GM23248 (cell line): Measurements from ENCODE around the gene GCG. TPM values are rescaled to one million over a fixed set of nuclear protein-coding genes. Genes with fewer than 3 reads are reported as not detected.
A peak's percentile ranks its signal among the peaks of the same experiment; 100 is the strongest.

Experiments
- DNase-seq: peaks from one replicate; pipeline ENCODE4 v3.0.0-alpha.2; 2015
- H2AFZ ChIP-seq: fragments of 200-600 bp; sonication (generic); 2 replicates; pipeline ENCODE4 v1.6.1; 2016; ENCODE audit warnings: antibody characterized with exemption
- H3F3A ChIP-seq: fragments of 200-600 bp; sonication (generic); 2 replicates; pipeline ENCODE4 v1.6.1; 2016; ENCODE audit warnings: mild to moderate bottlenecking, antibody characterized with exemption, mixed run types; ENCODE audit not compliant: insufficient read depth
- H3K27ac ChIP-seq: fragments of 200-600 bp; sonication (generic); 2 replicates; pipeline ENCODE4 v1.5.1; 2016; ENCODE audit warnings: mild to moderate bottlenecking
- H3K27me3 ChIP-seq: fragments of 200-600 bp; sonication (generic); replicated peaks from 2 replicates; pipeline ENCODE4 v1.6.1; 2016; ENCODE audit warnings: mild to moderate bottlenecking; ENCODE audit not compliant: insufficient read depth
- H3K36me3 ChIP-seq: fragments of 200-600 bp; sonication (generic); 2 replicates; pipeline ENCODE4 v1.6.1; 2016; ENCODE audit warnings: low read depth, mild to moderate bottlenecking
- H3K4me1 ChIP-seq: fragments of 200-600 bp; sonication (generic); 2 replicates; pipeline ENCODE4 v1.6.1; 2016; ENCODE audit warnings: mild to moderate bottlenecking; ENCODE audit not compliant: insufficient read depth
- H3K4me2 ChIP-seq: fragments of 200-600 bp; sonication (generic); one replicate; pipeline ENCODE4 v1.6.1; 2016; ENCODE audit warnings: mild to moderate bottlenecking; ENCODE audit not compliant: unreplicated experiment
- H3K4me3 ChIP-seq: fragments of 200-600 bp; sonication (generic); 2 replicates; pipeline ENCODE4 v1.5.1; 2016; ENCODE audit warnings: mild to moderate bottlenecking
- H3K79me2 ChIP-seq: fragments of 200-600 bp; sonication (generic); 2 replicates; pipeline ENCODE4 v1.6.1; 2016; ENCODE audit warnings: mild to moderate bottlenecking; ENCODE audit not compliant: insufficient read depth
- H3K9ac ChIP-seq: fragments of 200-600 bp; sonication (generic); 2 replicates; pipeline ENCODE4 v1.6.1; 2016; ENCODE audit warnings: mild to moderate bottlenecking
- H3K9me2 ChIP-seq: fragments of 200-600 bp; sonication (generic); 2 replicates; pipeline ENCODE4 v1.6.1; 2016; ENCODE audit warnings: mixed run types, mild to moderate bottlenecking, moderate library complexity; ENCODE audit not compliant: insufficient read depth
- H3K9me3 ChIP-seq: fragments of 200-600 bp; sonication (generic); one replicate; pipeline ENCODE4 v1.6.1; 2017; ENCODE audit warnings: low read depth
- H4K20me1 ChIP-seq: fragments of 200-600 bp; sonication (generic); 2 replicates; pipeline ENCODE4 v1.6.0; 2016; ENCODE audit not compliant: insufficient read depth
- EZH2 ChIP-seq: fragments of 200-600 bp; sonication (generic); IDR thresholded peaks from 2 replicates; pipeline ENCODE4 v1.6.1; 2018; ENCODE audit warnings: antibody characterized with exemption, mild to moderate bottlenecking; ENCODE audit not compliant: insufficient read depth, poor library complexity, severe bottlenecking
- EZH2phosphoT487 ChIP-seq: fragments of 200-600 bp; sonication (generic); IDR thresholded peaks from 2 replicates; pipeline ENCODE4 v1.6.1; 2018; ENCODE audit warnings: antibody characterized with exemption, moderate library complexity, mild to moderate bottlenecking, low read depth; ENCODE audit not compliant: insufficient read depth
- WGBS, 2 experiments: methylation state at CpG; one replicate each; pipeline ENCODE4 v1.1.6; 2015 to 2017; ENCODE audit warnings: low lambda C conversion rate in 2 of 2, low coverage in 1 of 2; ENCODE audit errors: missing lambda C conversion rate in 2 of 2; 5-methylcytosine and 5-hydroxymethylcytosine counted together
- in situ Hi-C: fragments of 300-500 bp; cut with MboI; formaldehyde crosslinking; loops from 2 replicates; pipeline ENCODE4 v1.15.0; 2020
- polyA plus RNA-seq: library from polyadenylated mRNA; unstranded; fragments of >200 nt; fragmentation: Nextera tagmentation; extraction: Ambion mirVana; gene quantifications from 2 replicates; pipeline ENCODE4 v1.2.1, GENCODE V29; 2016
- total RNA-seq: library from RNA; depleted of rRNA; stranded (reverse); fragments of >200 nt; shearing (Covaris generic); gene quantifications from 2 replicates; pipeline ENCODE4 v1.2.3, GENCODE V29; 2014; rRNA removed

The GCG gene
- total RNA-seq (not detected in 2 replicates), polyA plus RNA-seq (not detected in 2 replicates)

DNA sequence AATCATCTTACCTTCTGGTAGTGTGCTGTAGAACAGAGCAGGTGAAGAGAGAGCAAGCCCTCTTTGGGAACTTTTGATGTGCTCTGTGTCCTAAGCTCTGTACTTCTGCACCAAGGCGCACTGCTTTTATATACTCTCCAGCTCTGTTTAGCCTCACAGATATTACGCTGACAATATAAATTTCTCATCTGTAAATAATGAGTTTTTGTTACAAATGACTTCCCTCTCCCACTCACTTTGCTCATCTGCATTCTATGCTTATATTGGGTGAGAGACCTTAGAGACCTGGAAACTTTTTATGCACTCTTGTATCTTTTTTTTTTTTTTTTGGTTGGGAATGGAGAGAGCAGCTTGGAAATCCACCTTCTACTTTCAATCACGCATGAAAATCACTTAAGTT, at the start of gene GCG:
GCG (minus strand) TSS at position 101 of the 400 bp plus-strand sequence. CDS start 3,069 bp downstream, outside the sequence.
- no peak within 1 kb of the TSS for H3K4me3 ChIP-seq
- H3K9ac ChIP-seq: no peak within 1 kb of the TSS
- H3K4me2 ChIP-seq: no peak within 1 kb of the TSS
- H3K79me2 ChIP-seq: no peaks in the 10 kb centered on the region
- H2AFZ ChIP-seq: no peak within 1 kb of the TSS
- H3K4me1 ChIP-seq: no peaks in the 10 kb centered on the region
- WGBS, 2 experiments: 84 to 86% methylated on average over 3 of the region's 3 CpGs
- H3K27me3 ChIP-seq: no peaks in the 10 kb centered on the region
- no peaks in the 10 kb centered on the region for H3K9me2 ChIP-seq
- TF ChIP-seq EZH2phosphoT487 (no peak), EZH2 (no peak)
- no peaks in the 10 kb centered on the region for H3K9me3 ChIP-seq
- H4K20me1 ChIP-seq: no peaks in the 10 kb centered on the region
- DNase-seq: no peak
- no peaks in the 10 kb centered on the region for H3K36me3 ChIP-seq
- no peaks in the 10 kb centered on the region for H3F3A ChIP-seq
- in situ Hi-C loops: no loop called here
- no peak within 1 kb of the TSS for H3K27ac ChIP-seq

DNA sequence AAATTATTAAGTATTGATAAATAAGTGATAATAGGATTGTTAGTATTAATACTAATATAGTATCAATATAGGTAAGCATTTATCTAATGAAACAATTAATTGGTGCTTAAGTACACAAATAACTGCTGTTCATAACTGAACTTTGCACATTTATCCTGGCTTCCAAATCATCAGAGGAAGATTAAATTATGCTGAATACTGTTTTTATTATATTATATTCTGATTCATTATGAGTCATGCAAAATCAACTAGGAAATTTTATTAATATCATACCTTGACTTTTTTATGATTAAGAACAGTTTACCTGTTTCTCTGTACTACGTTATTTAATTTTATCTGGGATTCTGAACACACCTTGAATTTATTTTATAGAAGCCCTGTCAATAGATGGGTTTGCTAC, 48.6 kb upstream of the GCG start:
- H3K9ac ChIP-seq: no peak overlapping the region
- WGBS, 2 experiments: 94 to 98% methylated on average over 1 of the region's 1 CpG
- peaks cover 74% of the 10 kb centered on the region for H3F3A ChIP-seq
- no peak for TF ChIP-seq EZH2
- TF ChIP-seq EZH2phosphoT487: no peak
- peaks cover 21% of the 10 kb centered on the region for H3K4me1 ChIP-seq
- no peaks in the 10 kb centered on the region for H4K20me1 ChIP-seq
- no peaks in the 10 kb centered on the region for H3K79me2 ChIP-seq
- peaks cover 74% of the 10 kb centered on the region for H3K36me3 ChIP-seq
- H2AFZ ChIP-seq: no peak overlapping the region
- no peak overlapping the region for H3K4me2 ChIP-seq
- no peak overlapping the region for H3K4me3 ChIP-seq
- no peaks in the 10 kb centered on the region for H3K9me3 ChIP-seq
- no peaks in the 10 kb centered on the region for H3K9me2 ChIP-seq
- H3K27me3 ChIP-seq: no peaks in the 10 kb centered on the region
- no peak overlapping the region for H3K27ac ChIP-seq
- in situ Hi-C loops: no loop called here
- DNase-seq: no peak

DNA sequence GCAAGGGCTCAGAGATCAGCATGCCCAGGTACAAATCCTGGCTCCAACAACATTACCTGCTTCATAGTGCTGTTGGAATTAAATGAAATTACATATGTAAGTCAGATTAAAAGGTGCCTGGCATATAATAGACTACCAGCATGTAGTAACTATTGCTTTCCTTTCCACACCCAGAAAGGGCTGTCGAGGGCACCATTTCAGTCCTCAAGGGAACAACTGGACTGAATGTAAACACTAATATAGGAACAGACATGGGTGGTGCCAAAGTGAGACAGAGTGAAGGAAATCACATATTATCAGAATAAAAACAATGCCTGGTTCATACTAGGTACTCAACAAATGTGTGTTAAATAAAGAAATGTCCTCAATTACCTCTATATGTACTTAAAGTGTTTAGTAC, 47.9 kb upstream of the GCG start:
- H3K4me3 ChIP-seq: no peak overlapping the region
- H3K9me2 ChIP-seq: no peaks in the 10 kb centered on the region

DNA sequence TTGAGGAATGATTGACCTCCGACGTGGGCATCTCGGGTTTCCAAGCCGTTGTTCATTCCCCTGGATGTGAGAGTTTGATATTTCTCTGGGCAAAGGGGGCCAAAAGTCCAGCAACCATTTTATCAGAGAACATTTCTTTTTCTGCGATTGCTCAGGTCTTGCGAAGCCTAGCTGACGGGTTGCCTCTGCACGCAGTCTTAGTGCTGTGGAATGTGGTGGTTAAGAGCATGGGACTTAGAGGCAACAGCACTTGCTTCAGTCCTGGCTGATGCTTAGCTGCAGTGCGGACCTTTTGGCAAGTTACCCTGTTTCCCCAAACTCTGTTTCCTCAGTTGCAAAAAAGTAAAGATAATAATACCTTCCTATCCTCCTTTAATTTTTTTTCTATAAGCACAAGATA, 46.2 kb upstream of the GCG start:
- H3K4me1 ChIP-seq: peaks cover 21% of the 10 kb centered on the region
- H3K9me3 ChIP-seq: no peaks in the 10 kb centered on the region
- H3F3A ChIP-seq: peaks cover 72% of the 10 kb centered on the region
- H3K79me2 ChIP-seq: no peaks in the 10 kb centered on the region
- H3K27me3 ChIP-seq: no peaks in the 10 kb centered on the region
- no peak overlapping the region for H2AFZ ChIP-seq
- H3K9ac ChIP-seq: no peak overlapping the region
- DNase-seq: no peak
- no peaks in the 10 kb centered on the region for H4K20me1 ChIP-seq
- H3K4me2 ChIP-seq: no peak overlapping the region
- WGBS, 2 experiments: 97% methylated on average over 9 of the region's 9 CpGs
- H3K4me3 ChIP-seq: no peak overlapping the region
- in situ Hi-C loops: no loop called here
- peak overlapping the region; percentile 75; the same call in 1 of the 2 replicates for H3K27ac ChIP-seq
- no peaks in the 10 kb centered on the region for H3K9me2 ChIP-seq
- TF ChIP-seq EZH2 (no peak), EZH2phosphoT487 (no peak)
- H3K36me3 ChIP-seq: peaks cover 79% of the 10 kb centered on the region

More for the DNA sequence above, 47.9 kb upstream of the GCG start:
- H3F3A ChIP-seq: peaks cover 75% of the 10 kb centered on the region
- DNase-seq: no peak
- no peaks in the 10 kb centered on the region for H4K20me1 ChIP-seq
- no peaks in the 10 kb centered on the region for H3K9me3 ChIP-seq
- no peak overlapping the region for H2AFZ ChIP-seq
- H3K27ac ChIP-seq: peak overlapping the region; percentile 7; the same call in 1 of the 2 replicates
- no peak overlapping the region for H3K9ac ChIP-seq
- no peak overlapping the region for H3K4me2 ChIP-seq
- in situ Hi-C loops: no loop called here
- TF ChIP-seq EZH2 (no peak), EZH2phosphoT487 (no peak)
- H3K4me1 ChIP-seq: peaks cover 21% of the 10 kb centered on the region
- H3K36me3 ChIP-seq: peaks cover 77% of the 10 kb centered on the region
- H3K79me2 ChIP-seq: no peaks in the 10 kb centered on the region
- no peaks in the 10 kb centered on the region for H3K27me3 ChIP-seq
- WGBS, 2 experiments: 98 to 100% methylated on average over 1 of the region's 1 CpG
